HepG2 (cell line): ENCODE measurements around the gene CDA. TPM values are rescaled to one million over a fixed set of nuclear protein-coding genes. Genes with fewer than 3 reads are reported as not detected.
A peak's percentile ranks its signal among the peaks of the same experiment; 100 is the strongest.

Source experiments
- AGO2 ChIP-seq: fragments of 200-400 bp; formaldehyde crosslinking; optimal IDR thresholded peaks from 2 replicates; pipeline ENCODE3; 2017; ENCODE audit warnings: mild to moderate bottlenecking, low read depth, low read length, moderate library complexity
- FOXA3 ChIP-seq: IDR thresholded peaks from 2 replicates; pipeline ENCODE4 v1.6.1; 2016; ENCODE audit warnings: missing genetic modification reagents, missing compliant biosample characterization
- GABPB1 ChIP-seq: IDR thresholded peaks from 2 replicates; pipeline ENCODE4 v1.6.1; 2016; ENCODE audit warnings: mild to moderate bottlenecking, missing genetic modification reagents, moderate library complexity, missing compliant biosample characterization
- MEIS1 ChIP-seq: sonication (generic); formaldehyde crosslinking; IDR thresholded peaks from 2 replicates; pipeline ENCODE4 v1.9.0; 2021; ENCODE audit warnings: mild to moderate bottlenecking, missing genetic modification reagents, moderate library complexity, borderline replicate concordance
- PLRG1 ChIP-seq: fragments of 450-650 bp; conservative IDR thresholded peaks from 2 replicates; pipeline ENCODE4 v1.6.1; 2016
- RXRB ChIP-seq: IDR thresholded peaks from 2 replicates; pipeline ENCODE4 v1.6.1; 2016; ENCODE audit warnings: borderline replicate concordance, missing genetic modification reagents, missing compliant biosample characterization
- TBL1XR1 ChIP-seq: fragments of 150-350 bp; IDR thresholded peaks from 2 replicates; pipeline ENCODE4 v1.6.1; 2014; ENCODE audit warnings: borderline replicate concordance, low read length; ENCODE audit not compliant: partially characterized antibody
- ZBTB39 ChIP-seq: sonication (generic); formaldehyde crosslinking; IDR thresholded peaks from 2 replicates; pipeline ENCODE4 v1.5.0; 2020; ENCODE audit warnings: missing genetic modification reagents
- ZNF296 ChIP-seq: sonication (generic); formaldehyde crosslinking; conservative IDR thresholded peaks from 2 replicates; pipeline ENCODE4 v1.5.0; 2020; ENCODE audit warnings: mild to moderate bottlenecking, missing genetic modification reagents
- ZNF335 ChIP-seq: sonication (generic); formaldehyde crosslinking; IDR thresholded peaks from 2 replicates; pipeline ENCODE4 v1.4.0; 2020; ENCODE audit warnings: missing genetic modification reagents
- ZNF383 ChIP-seq: sonication (generic); formaldehyde crosslinking; IDR thresholded peaks from 2 replicates; pipeline ENCODE4 v1.4.0; 2020; ENCODE audit warnings: missing genetic modification reagents, mild to moderate bottlenecking, borderline replicate concordance
- ZNF501 ChIP-seq: sonication (generic); formaldehyde crosslinking; IDR thresholded peaks from 2 replicates; pipeline ENCODE4 v1.5.1; 2020; ENCODE audit warnings: mild to moderate bottlenecking, moderate library complexity, missing genetic modification reagents
- ZNF589 ChIP-seq: sonication (generic); formaldehyde crosslinking; conservative IDR thresholded peaks from 2 replicates; pipeline ENCODE4 v1.8.0; 2022; ENCODE audit warnings: mild to moderate bottlenecking, moderate library complexity, missing genetic modification reagents
- ZNF839 ChIP-seq: sonication (generic); formaldehyde crosslinking; IDR thresholded peaks from 2 replicates; pipeline ENCODE4 v1.4.0; 2020; ENCODE audit warnings: missing genetic modification reagents, mild to moderate bottlenecking, borderline replicate concordance
- ZNF883 ChIP-seq: sonication (generic); formaldehyde crosslinking; IDR thresholded peaks from 2 replicates; pipeline ENCODE4 v1.5.1; 2020; ENCODE audit warnings: mild to moderate bottlenecking, missing genetic modification reagents; ENCODE audit errors: not compliant biosample characterization
- polyA plus RNA-seq, 8 experiments: library from polyadenylated mRNA; depleted of rRNA in 3 of 8; stranded (reverse) in 7 of 8; unstranded in 1 of 8; fragments of >200 nt; fragmentation: Illumina TruSeq in 4 of 8; extraction: Trizol in 4 of 8; gene quantifications; 2 replicates each; pipeline versions ENCODE4 v1.2.1 to v1.2.3, GENCODE V29; 2011 to 2016; ENCODE audit warnings: low read depth in 4 of 8, missing spikeins in 1 of 8, mixed read lengths in 1 of 8; ENCODE audit not compliant: insufficient read depth in 1 of 8
- total RNA-seq, 5 experiments: library from RNA; depleted of rRNA; stranded (reverse); fragments of >200 nt; fragmentation: Illumina TruSeq; extraction: Trizol; gene quantifications; 2 replicates each; pipeline ENCODE4 v1.2.3, GENCODE V29; 2016; ENCODE audit warnings: low read depth in 1 of 5
- TF ChIP-seq, protein P1 (sequence below): sonication (generic); formaldehyde crosslinking; conservative IDR thresholded peaks from 2 replicates; pipeline ENCODE4 v1.8.0; 2022; ENCODE audit warnings: missing genetic modification reagents
- TF ChIP-seq, protein P2 (sequence below): IDR thresholded peaks from 2 replicates; pipeline ENCODE4 v1.6.1; 2016; ENCODE audit warnings: missing compliant biosample characterization, missing genetic modification reagents, borderline replicate concordance
- TF ChIP-seq, protein P3 (sequence below): IDR thresholded peaks from 2 replicates; pipeline ENCODE4 v1.6.1; 2018; ENCODE audit warnings: missing genetic modification reagents, mild to moderate bottlenecking, missing compliant biosample characterization
- TF ChIP-seq, protein P4 (sequence below): sonication (generic); formaldehyde crosslinking; conservative IDR thresholded peaks from 2 replicates; pipeline ENCODE4 v1.8.1; 2023; ENCODE audit warnings: missing genetic modification reagents

CDA gene
- total and polyA plus RNA-seq, 2 of the 13 experiments (the other 11 are each of a cell fraction or from before 2014, with no cell fraction given), result 0.66 to 2.1 TPM

GRCh38 chr1:20661207-20662109 lies 72.6 kb downstream of the CDA start, which contains the start of gene DDOST (continued):
- TF ChIP-seq, protein P1, sequence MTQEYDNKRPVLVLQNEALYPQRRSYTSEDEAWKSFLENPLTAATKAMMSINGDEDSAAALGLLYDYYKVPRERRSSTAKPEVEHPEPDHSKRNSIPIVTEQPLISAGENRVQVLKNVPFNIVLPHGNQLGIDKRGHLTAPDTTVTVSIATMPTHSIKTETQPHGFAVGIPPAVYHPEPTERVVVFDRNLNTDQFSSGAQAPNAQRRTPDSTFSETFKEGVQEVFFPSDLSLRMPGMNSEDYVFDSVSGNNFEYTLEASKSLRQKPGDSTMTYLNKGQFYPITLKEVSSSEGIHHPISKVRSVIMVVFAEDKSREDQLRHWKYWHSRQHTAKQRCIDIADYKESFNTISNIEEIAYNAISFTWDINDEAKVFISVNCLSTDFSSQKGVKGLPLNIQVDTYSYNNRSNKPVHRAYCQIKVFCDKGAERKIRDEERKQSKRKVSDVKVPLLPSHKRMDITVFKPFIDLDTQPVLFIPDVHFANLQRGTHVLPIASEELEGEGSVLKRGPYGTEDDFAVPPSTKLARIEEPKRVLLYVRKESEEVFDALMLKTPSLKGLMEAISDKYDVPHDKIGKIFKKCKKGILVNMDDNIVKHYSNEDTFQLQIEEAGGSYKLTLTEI (CRISPR knock-in tag), result no peak
- no peak for TF ChIP-seq ZBTB39 (CRISPR knock-in tag)
- TF ChIP-seq MEIS1 (CRISPR knock-in tag), result peak; percentile 11; the same call in 1 of the 2 replicates
- TF ChIP-seq, protein P2, sequence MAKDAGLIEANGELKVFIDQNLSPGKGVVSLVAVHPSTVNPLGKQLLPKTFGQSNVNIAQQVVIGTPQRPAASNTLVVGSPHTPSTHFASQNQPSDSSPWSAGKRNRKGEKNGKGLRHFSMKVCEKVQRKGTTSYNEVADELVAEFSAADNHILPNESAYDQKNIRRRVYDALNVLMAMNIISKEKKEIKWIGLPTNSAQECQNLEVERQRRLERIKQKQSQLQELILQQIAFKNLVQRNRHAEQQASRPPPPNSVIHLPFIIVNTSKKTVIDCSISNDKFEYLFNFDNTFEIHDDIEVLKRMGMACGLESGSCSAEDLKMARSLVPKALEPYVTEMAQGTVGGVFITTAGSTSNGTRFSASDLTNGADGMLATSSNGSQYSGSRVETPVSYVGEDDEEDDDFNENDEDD (CRISPR knock-in tag), result peak; percentile 71; the same call in 1 of the 2 replicates
- TF ChIP-seq ZNF589 (CRISPR knock-in tag), result 0 out of 2 replicates have a peak, but pooled peaks have one; percentile 49
- TF ChIP-seq TBL1XR1, result no peak
- peak; percentile 36 for TF ChIP-seq AGO2
- TF ChIP-seq ZNF296 (CRISPR knock-in tag), result 0 out of 2 replicates have a peak, but pooled peaks have one; percentile 32
- peak; percentile 75 for TF ChIP-seq ZNF883 (CRISPR knock-in tag)
- no peak for TF ChIP-seq PLRG1
- peak; percentile 99 for TF ChIP-seq GABPB1
- TF ChIP-seq ZNF839 (CRISPR knock-in tag), result peak; percentile 76; the same call in 1 of the 2 replicates
- TF ChIP-seq, protein P3, sequence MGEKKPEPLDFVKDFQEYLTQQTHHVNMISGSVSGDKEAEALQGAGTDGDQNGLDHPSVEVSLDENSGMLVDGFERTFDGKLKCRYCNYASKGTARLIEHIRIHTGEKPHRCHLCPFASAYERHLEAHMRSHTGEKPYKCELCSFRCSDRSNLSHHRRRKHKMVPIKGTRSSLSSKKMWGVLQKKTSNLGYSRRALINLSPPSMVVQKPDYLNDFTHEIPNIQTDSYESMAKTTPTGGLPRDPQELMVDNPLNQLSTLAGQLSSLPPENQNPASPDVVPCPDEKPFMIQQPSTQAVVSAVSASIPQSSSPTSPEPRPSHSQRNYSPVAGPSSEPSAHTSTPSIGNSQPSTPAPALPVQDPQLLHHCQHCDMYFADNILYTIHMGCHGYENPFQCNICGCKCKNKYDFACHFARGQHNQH (CRISPR knock-in tag), result peak; percentile 60; the same call in 1 of the 2 replicates
- TF ChIP-seq ZNF383 (CRISPR knock-in tag), result no peak
- peak; percentile 92 for TF ChIP-seq ZNF501 (CRISPR knock-in tag)
- TF ChIP-seq FOXA3 (CRISPR knock-in tag), result peak; percentile 12; the same call in 1 of the 2 replicates
- TF ChIP-seq, protein P4, sequence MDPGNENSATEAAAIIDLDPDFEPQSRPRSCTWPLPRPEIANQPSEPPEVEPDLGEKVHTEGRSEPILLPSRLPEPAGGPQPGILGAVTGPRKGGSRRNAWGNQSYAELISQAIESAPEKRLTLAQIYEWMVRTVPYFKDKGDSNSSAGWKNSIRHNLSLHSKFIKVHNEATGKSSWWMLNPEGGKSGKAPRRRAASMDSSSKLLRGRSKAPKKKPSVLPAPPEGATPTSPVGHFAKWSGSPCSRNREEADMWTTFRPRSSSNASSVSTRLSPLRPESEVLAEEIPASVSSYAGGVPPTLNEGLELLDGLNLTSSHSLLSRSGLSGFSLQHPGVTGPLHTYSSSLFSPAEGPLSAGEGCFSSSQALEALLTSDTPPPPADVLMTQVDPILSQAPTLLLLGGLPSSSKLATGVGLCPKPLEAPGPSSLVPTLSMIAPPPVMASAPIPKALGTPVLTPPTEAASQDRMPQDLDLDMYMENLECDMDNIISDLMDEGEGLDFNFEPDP (CRISPR knock-in tag), result peak; percentile 91; the same call in 1 of the 2 replicates
- peak; percentile 95 for TF ChIP-seq ZNF335 (CRISPR knock-in tag)
- TF ChIP-seq RXRB (CRISPR knock-in tag), result 0 out of 2 replicates have a peak, but pooled peaks have one; percentile 23
